GOT3 (cell line): ENCODE results near the gene LAMP1.
"Not testable (repeated sequence)": the region's sequence is repeated elsewhere in the genome, so short reads cannot be mapped to it uniquely, and the experiment has no call there.

Experiments
- DNase-seq: peaks from one replicate; lab custom pipeline; 2025; ENCODE audit warnings: mixed read lengths; lab: John Stamatoyannopoulos, UW

The LAMP1 gene

GRCh38 chr13:113297370-113298042, 467 bp downstream of the LAMP1 start:
- no peak for DNase-seq

GRCh38 chr13:113298043-113298945, 1.3 kb downstream of the LAMP1 start:
- no peak for DNase-seq

GRCh38 chr13:113299951-113300350, 2.9 kb downstream of the LAMP1 start:
- no peak for DNase-seq

- no peak for DNase-seq
Observed at GRCh38 chr13:113302986-113303385, 5.9 kb downstream of the LAMP1 start.

GRCh38 chr13:113304121-113304520, 7.1 kb downstream of the LAMP1 start:
- no peak for DNase-seq

GRCh38 chr13:113305208-113305607, 8.2 kb downstream of the LAMP1 start:
- no peak for DNase-seq

- DNase-seq: no peak
Observed at GRCh38 chr13:113307491-113307890, 10.5 kb downstream of the LAMP1 start.

GRCh38 chr13:113309473-113309872, 12.4 kb downstream of the LAMP1 start:
- no peak for DNase-seq

GRCh38 chr13:113314112-113314511, 17.1 kb downstream of the LAMP1 start:
- not testable (repeated sequence) for DNase-seq

GRCh38 chr13:113314895-113315470, 17.9 kb downstream of the LAMP1 start:
- DNase-seq: not testable (repeated sequence)

- no peak for DNase-seq
Observed at GRCh38 chr13:113315992-113316391, 19.0 kb downstream of the LAMP1 start.

GRCh38 chr13:113317031-113317430, 20.0 kb downstream of the LAMP1 start:
- no peak for DNase-seq

- no peak for DNase-seq
Observed at GRCh38 chr13:113318956-113319355, 21.9 kb downstream of the LAMP1 start.

- no peak for DNase-seq
Observed at GRCh38 chr13:113319371-113319770, 22.3 kb downstream of the LAMP1 start.

GRCh38 chr13:113320226-113320875, 23.3 kb downstream of the LAMP1 start:
- no peak for DNase-seq

GRCh38 chr13:113321546-113321945, 24.5 kb downstream of the LAMP1 start:
- DNase-seq: no peak

- no peak for DNase-seq
Observed at GRCh38 chr13:113322043-113322461, 25.0 kb downstream of the LAMP1 start.

GRCh38 chr13:113322890-113323651, 26.0 kb downstream of the LAMP1 start:
- DNase-seq: no peak

GRCh38 chr13:113323869-113324268, 26.8 kb downstream of the LAMP1 start:
- no peak for DNase-seq

- DNase-seq: no peak
Observed at GRCh38 chr13:113324398-113324797, 27.4 kb downstream of the LAMP1 start.

GRCh38 chr13:113325779-113326178, 28.7 kb downstream of the LAMP1 start:
- no peak for DNase-seq

GRCh38 chr13:113327391-113327765, 30.3 kb downstream of the LAMP1 start:
- DNase-seq: no peak
